ENCODE results near the gene KSR2.
"Not testable (repeated sequence)": the region's sequence is repeated elsewhere in the genome, so short reads cannot be mapped to it uniquely, and the experiment has no call there.

The KSR2 gene

GRCh38 chr12:117968826-117969659 lies at the start of gene KSR2:
Gene KSR2 (minus strand): TSS chr12:117968990. CDS start chr12:117968255, 735 bp downstream.
- peak; percentile 16 to 47 for DNase-seq

GRCh38 chr12:118017926-118018325 lies 49.1 kb upstream of the KSR2 start:
- DNase-seq, result no peak

DNA sequence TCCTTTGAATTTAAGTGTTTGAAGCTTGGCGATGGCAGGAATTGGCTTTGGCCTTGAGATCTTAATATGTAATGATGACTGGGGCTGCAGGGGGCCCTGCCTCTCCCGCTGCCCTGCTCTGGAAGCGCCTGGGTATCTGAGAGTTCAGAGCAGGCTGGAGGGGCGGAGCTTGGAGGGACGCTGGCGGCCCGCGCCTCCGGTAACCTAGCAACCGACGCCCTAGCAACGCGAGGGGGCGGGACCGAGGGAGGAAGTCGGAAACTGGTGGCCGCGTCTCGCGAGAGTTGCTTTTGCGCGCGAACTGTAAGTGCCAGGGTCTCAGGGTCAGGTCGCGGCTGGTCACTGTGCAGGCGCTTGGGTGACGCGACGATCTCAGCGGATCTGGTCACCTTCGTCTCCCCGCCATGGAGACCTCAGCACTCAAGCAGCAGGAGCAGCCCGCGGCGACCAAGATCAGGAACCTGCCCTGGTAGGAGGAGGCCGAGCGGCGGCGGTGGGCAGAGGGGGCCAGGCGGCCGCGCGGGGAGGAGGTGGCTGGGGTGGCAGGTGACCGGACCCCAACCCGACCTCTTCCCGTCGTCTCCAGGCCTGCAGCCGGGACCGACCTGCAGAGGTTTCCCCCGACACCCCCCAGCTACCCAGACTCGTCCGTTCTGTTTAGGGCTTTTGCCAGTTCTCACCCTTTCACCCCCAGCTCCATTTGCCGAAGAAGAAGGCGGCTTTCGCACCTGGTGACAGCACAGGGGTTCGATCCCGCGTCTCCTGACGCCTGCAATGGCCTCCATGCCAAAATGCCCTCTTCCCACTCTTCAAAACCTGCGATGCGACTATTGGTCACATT lies 47.9 kb upstream of the KSR2 start, which contains the start of gene RFC5:
RFC5 (plus strand) TSS at position 280 of the 841 bp plus-strand sequence; CDS start at position 405, 125 bp downstream.
- peak; percentile 97 for DNase-seq

- no peak for DNase-seq
Observed at GRCh38 chr12:118015944-118016343, 47.2 kb upstream of the KSR2 start.

DNA sequence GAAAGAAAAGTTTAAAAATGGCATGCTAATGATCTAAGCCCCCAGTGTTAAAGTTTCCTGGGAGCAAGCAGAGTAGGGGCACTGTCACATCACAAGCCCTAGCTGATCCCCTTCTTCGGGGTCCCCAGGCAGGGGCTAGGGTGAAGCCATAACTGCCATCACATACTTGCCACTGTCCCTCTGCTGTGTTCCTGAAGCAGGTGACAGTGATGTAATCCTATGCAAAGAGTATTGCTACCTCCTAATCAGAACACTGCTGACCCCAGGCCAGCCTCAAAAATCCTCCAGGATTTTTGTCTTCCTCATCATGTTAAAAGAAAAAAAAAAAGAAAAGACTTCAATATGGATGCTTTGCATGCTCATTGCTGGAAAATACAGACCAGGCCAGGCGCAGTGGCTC lies 46.5 kb upstream of the KSR2 start:
- no peak for DNase-seq

GRCh38 chr12:118013283-118013682 lies 44.5 kb upstream of the KSR2 start:
- DNase-seq, result no peak

DNA sequence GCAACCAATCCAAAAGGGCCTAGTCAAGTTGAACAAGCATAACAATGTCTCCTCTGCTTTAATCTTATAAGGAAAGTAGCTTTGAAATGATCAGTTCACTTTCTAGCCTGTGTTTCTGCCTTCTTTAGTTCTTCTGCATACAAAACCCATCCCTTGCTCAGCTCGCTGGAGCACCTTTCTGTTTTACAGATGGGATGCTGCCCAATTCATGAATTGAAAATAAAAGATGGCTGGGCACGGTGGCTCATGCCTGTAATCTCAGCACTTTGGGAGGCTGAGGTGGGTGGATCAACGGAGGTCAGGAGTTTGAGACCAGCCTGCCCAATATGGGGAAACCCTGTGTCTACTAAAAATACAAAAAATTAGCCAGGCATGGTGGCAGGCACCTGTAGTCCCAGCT lies 43.2 kb upstream of the KSR2 start:
- DNase-seq, result no peak

- no peak for DNase-seq
Observed at GRCh38 chr12:118011377-118011776, 42.6 kb upstream of the KSR2 start.

- no peak for DNase-seq
Observed at GRCh38 chr12:118010903-118011302, 42.1 kb upstream of the KSR2 start.

- not testable (repeated sequence) for DNase-seq
Observed at GRCh38 chr12:117999806-118000205, 31.0 kb upstream of the KSR2 start.

DNA sequence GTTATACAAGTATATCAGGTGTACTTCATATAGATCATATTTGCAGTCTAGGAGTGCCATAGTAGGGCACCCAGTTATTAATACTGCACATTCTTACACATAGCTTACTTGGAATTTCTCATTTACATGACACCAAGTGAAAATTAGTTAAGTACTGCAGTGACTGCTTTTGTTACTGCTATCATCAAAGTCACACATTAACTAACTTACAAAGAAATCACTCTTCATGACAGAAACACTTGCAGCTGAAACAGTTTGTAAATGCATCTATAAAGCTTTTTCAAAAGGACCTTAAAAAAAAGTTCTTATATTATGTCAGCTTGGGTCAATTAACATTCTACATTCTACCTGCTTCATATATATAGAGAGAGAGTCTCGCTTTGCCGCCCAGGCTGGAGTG lies 29.9 kb upstream of the KSR2 start:
- no peak for DNase-seq

DNA sequence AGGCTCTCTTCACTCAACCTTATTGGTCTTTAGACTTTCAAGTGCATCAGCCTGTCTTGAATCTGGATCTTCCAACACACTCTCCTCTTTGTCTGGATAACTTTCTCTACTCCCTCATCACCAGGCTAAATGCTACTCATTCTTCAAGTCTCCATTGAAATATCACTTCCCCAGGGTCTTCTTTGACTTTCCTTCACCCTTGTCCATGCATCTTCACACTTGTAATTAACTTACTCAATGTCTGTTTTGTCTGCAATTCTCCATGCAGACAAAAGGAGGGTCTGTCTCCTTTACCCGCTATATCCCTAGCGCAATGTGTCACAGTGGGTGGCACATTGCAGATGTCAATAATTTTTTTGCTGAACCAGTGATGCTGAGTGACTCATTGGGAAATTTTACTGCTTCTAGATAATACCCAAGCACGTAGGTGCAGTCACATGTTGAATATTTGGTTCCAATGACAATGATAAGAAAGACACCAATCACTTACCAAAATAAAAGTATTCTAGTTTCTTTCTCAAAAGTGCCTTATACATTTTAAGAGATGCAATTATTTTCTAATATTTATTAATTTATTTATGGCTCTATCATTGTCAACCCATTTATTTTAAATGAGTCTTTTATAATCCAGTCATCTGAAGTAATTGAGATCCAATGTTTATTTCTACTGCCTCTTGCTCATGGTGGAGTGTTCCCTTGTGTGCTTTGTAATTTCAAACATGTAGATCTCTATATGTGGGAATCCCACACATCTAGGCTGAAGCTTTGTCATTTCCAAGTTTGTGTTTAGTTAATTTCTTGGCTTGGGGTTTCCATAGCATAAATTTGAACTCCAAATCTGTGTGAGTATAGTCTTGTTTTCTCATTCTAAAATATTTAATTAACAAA lies 26.0 kb upstream of the KSR2 start:
- no peak for DNase-seq

GRCh38 chr12:117986705-117987469 lies 18.1 kb upstream of the KSR2 start:
- no peak for DNase-seq

DNA sequence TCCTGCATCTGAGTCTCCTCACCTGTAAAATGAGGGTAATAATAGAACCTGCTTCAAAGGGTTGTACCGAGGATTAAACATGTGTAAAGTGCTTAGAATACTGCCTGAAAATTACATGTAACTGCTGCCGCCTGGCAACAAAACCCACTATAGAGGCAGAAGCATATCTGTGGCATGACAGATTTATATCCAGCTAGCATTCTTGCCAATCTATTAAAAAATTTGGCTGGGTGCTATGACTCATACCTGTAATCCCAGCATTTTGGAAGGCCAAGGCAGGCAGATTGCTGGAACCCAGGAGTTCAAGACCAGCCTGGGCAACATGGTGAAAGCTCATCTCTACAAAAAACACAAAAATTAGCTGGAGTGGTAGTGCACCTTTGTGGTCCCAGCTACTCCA lies 16.4 kb upstream of the KSR2 start:
- no peak for DNase-seq

DNA sequence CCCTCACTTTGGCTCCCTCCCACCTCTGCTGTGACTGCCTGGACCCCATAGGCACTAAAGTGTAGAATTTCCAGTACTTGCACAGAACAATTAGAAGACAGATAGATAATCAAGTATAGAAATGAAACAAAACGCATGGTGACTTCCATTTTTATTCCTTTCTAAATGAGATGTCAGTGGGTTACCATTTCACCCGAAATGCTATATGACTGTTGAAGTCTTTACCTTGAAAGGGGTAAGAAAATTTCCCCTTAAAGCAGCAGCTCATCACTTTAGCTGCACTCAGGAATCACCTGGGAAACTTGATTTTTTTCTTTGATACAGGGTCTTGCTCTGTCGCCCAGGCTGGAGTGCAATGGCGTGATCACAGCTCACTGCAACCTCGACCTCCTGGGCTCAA lies 12.5 kb upstream of the KSR2 start:
- no peak for DNase-seq

- DNase-seq, result no peak
Observed at GRCh38 chr12:117980616-117981015, 11.8 kb upstream of the KSR2 start.

DNA sequence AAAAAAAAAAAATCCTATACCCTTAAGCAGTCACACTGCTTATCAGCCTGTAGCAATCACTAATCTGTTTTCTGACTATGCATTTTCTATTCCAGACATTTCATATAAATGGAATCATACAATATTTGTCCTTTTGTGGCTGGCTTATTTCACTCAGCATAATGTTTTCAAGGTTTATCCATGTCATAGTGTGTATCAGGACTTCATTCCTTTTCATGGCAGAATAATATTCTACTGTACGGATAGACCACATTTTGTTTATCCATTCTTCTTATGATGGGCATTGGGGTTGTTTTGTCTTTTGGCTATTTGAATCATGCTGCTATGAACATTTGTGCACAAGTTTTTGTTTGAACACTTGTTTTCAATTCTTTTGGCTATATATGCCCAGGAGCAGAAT lies 8.6 kb upstream of the KSR2 start:
- no peak for DNase-seq

GRCh38 chr12:117975006-117975405 lies 6.2 kb upstream of the KSR2 start:
- DNase-seq, result no peak

GRCh38 chr12:117972301-117972700 lies 3.5 kb upstream of the KSR2 start:
- no peak for DNase-seq

- no peak for DNase-seq
Observed at GRCh38 chr12:117970334-117970733, 1.5 kb upstream of the KSR2 start.

- no peak for DNase-seq
Observed at GRCh38 chr12:117968151-117968789, 520 bp downstream of the KSR2 start.

- DNase-seq, result no peak
Observed at GRCh38 chr12:117967512-117967911, 1.3 kb downstream of the KSR2 start.
